Breast epithelium (tissue), 4 donors: ENCODE results near the gene NHLH1. TPM values are rescaled to one million over a fixed set of nuclear protein-coding genes. Genes with fewer than 3 reads are reported as not detected.

Experiments used
- DNase-seq, 2 donors: peaks; one replicate each; pipeline ENCODE4 v3.0.0-alpha.2; 2019; ENCODE audit warnings: low spot score in 2 of 2
- H3K27ac ChIP-seq, 2 donors: fragments of 200-600 bp; sonication (generic) in 1 of 2; one replicate each; pipeline ENCODE4 v1.5.1; 2016 to 2019; ENCODE audit warnings: mild to moderate bottlenecking in 1 of 2
- H3K27me3 ChIP-seq, 2 donors: fragments of 200-600 bp; sonication (generic) in 1 of 2; one replicate each; pipeline versions ENCODE4 v1.5.1 to v1.6.0; 2017 to 2019; ENCODE audit warnings: control low read depth in 1 of 2, mild to moderate bottlenecking in 1 of 2
- H3K36me3 ChIP-seq: fragments of 200-600 bp; one replicate; pipeline ENCODE4 v1.5.1; 2019
- H3K4me1 ChIP-seq, 2 donors: fragments of 200-600 bp; sonication (generic); one replicate each; pipeline ENCODE4 v1.5.1; 2016 to 2019; ENCODE audit warnings: control low read depth in 1 of 2
- H3K4me3 ChIP-seq, 3 donors: fragments of 200-600 bp; sonication (generic); 1 replicate in 2 of 3; 2 replicates in 1 of 3; pipeline ENCODE4 v1.5.1; 2016 to 2019; ENCODE audit warnings: mild to moderate bottlenecking in 3 of 3, moderate library complexity in 2 of 3
- H3K9me3 ChIP-seq, 2 donors: fragments of 200-600 bp; sonication (generic) in 1 of 2; one replicate each; pipeline ENCODE4 v1.5.1; 2016 to 2019; ENCODE audit warnings: control low read depth in 1 of 2
- POLR2A ChIP-seq: fragments of 450-650 bp; IDR thresholded peaks from one replicate; pipeline ENCODE4 v1.6.1; 2016; ENCODE audit warnings: antibody characterized with exemption, mild to moderate bottlenecking, moderate library complexity
- POLR2AphosphoS5 ChIP-seq, 3 donors: sonication (generic); formaldehyde crosslinking; IDR thresholded peaks; one replicate each; pipeline ENCODE4 v1.6.1; 2017; ENCODE audit warnings: antibody characterized with exemption in 3 of 3
- intact Hi-C: fragments of 100-400 bp; cut with DNase I; formaldehyde crosslinking; loops from one replicate; pipeline ENCODE4 v1.15.1; 2023; ENCODE audit warnings: low total_unique reads
- total RNA-seq, 3 donors: library from RNA; depleted of rRNA; stranded (reverse); fragments of >200 nt; gene quantifications; one replicate each; pipeline ENCODE4 v1.1.0, GENCODE V29; 2016
- TF ChIP-seq, protein P1 (sequence below), 3 donors: fragments of 450-650 bp; IDR thresholded peaks; one replicate each; pipeline ENCODE4 v1.5.1; 2016 to 2017; ENCODE audit warnings: antibody characterized with exemption in 3 of 3, mild to moderate bottlenecking in 3 of 3, moderate library complexity in 3 of 3

Gene NHLH1
- total RNA-seq, 3 donors from 2014 or later: 0.15 TPM; not detected in 2

DNA sequence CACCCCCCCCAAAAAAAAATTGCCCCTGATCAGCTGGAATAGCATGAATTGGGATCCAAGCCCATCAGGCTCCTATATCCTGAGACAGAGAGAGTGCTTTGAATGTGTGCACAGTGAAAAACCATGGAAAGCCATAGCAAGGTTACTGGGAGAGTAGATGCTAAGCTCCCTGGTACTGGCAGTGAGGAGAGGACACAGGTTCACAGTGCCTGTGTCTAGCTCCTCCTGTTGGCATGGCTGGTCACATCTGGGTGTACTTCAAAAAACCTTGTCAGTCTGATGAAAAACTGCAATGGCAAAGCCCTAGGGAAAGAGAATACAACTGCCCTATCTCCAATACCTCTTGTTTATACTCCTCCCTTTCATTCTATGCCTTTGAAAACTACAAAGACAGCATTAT is 36.8 kb upstream of the NHLH1 start:
- Histone ChIP-seq H3K4me1 (no peaks in the 10 kb centered on the region), H3K36me3 (peaks cover 5% of the 10 kb centered on the region), H3K4me3 (no peak overlapping the region), H3K27ac (no peak overlapping the region), H3K9me3 (no peaks in the 10 kb centered on the region), H3K27me3 (no peaks in the 10 kb centered on the region)
- intact Hi-C loops: no loop called here
- TF ChIP-seq, protein P1, sequence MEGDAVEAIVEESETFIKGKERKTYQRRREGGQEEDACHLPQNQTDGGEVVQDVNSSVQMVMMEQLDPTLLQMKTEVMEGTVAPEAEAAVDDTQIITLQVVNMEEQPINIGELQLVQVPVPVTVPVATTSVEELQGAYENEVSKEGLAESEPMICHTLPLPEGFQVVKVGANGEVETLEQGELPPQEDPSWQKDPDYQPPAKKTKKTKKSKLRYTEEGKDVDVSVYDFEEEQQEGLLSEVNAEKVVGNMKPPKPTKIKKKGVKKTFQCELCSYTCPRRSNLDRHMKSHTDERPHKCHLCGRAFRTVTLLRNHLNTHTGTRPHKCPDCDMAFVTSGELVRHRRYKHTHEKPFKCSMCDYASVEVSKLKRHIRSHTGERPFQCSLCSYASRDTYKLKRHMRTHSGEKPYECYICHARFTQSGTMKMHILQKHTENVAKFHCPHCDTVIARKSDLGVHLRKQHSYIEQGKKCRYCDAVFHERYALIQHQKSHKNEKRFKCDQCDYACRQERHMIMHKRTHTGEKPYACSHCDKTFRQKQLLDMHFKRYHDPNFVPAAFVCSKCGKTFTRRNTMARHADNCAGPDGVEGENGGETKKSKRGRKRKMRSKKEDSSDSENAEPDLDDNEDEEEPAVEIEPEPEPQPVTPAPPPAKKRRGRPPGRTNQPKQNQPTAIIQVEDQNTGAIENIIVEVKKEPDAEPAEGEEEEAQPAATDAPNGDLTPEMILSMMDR (IDR thresholded peaks at IDR 0.05): no peak
- TF ChIP-seq POLR2A: no peak
- no peak for TF ChIP-seq POLR2AphosphoS5 (IDR thresholded peaks at IDR 0.05)
- DNase-seq: no peak

DNA sequence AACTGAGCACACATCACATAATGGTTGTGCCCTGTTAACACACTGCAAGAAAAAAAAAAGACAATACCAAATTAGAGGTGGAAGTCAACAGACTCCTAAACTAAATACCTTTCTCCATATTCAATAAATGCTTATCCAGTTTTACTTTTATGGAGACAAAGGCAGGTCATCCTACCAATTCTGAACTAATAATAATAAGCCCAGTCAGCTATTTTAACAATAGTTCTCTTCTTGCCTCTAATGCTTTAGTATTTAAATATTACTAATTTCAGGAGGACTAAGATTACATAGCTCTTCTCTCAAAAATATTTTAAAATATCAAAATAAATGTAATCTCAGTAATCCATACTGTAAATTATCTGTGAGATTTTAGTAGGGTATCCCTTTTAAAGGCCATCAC is 34.4 kb upstream of the NHLH1 start:
- Histone ChIP-seq H3K27ac (no peak overlapping the region), H3K4me3 (no peak overlapping the region), H3K4me1 (no peaks in the 10 kb centered on the region), H3K27me3 (no peaks in the 10 kb centered on the region), H3K36me3 (no peaks in the 10 kb centered on the region), H3K9me3 (no peaks in the 10 kb centered on the region)
- no peak for DNase-seq
- TF ChIP-seq, protein P1 (IDR thresholded peaks at IDR 0.05): no peak
- intact Hi-C loops: no loop called here

DNA sequence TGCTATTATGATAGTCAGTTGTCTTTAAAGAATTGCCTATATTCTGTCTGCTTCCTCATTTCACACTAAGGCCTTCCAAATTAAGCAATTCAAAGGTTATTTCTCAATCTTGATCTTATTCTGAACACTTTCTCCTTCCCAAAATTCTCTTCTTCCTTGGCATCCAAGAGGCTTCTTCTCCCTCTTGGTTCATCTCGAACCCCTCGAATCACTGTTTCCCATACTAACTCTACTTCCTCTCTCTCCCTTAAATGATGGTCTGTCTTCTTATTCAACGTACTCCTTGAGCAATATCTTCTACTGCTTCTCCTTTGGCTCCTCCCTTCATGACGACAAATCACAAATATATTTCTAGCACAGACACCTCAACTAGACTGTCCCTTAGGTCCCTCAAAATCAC is 28.3 kb upstream of the NHLH1 start:
- intact Hi-C loops: no loop called here
- no peak for TF ChIP-seq POLR2A
- TF ChIP-seq POLR2AphosphoS5 (IDR thresholded peaks at IDR 0.05): no peak
- TF ChIP-seq, protein P1 (IDR thresholded peaks at IDR 0.05): no peak
- Histone ChIP-seq H3K9me3 (no peaks in the 10 kb centered on the region), H3K36me3 (peaks cover 4% of the 10 kb centered on the region), H3K4me1 (peaks cover 0 to 16% of the 10 kb centered on the region in 2 donors), H3K27ac (no peak overlapping the region), H3K4me3 (no peak overlapping the region), H3K27me3 (no peaks in the 10 kb centered on the region)
- DNase-seq: no peak

DNA sequence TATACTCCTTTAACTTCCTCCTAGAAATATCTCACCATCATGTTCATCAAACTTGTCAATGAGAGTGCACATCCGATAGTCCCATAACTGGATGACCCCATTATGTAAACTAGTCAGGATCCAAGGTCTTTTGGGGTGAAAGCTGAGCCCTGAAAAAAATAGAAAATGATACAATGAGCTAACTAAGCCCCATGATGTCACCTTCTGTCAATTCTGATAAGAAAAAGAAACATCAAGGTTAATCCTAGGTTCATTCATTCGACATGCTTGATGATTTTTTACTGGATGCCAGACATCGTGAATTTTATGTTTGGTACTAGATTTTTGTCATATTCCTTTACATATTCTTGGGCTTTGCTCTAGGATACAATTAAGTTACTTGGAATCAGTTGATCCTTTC is 26.7 kb upstream of the NHLH1 start:
- no peaks in the 10 kb centered on the region for H3K9me3 ChIP-seq
- no peak overlapping the region for H3K4me3 ChIP-seq
- intact Hi-C loops: no loop called here
- TF ChIP-seq POLR2AphosphoS5 (IDR thresholded peaks at IDR 0.05) (no peak), POLR2A (no peak)
- TF ChIP-seq, protein P1 (IDR thresholded peaks at IDR 0.05): no peak
- H3K27ac ChIP-seq: no peak overlapping the region
- peaks cover 0 to 20% of the 10 kb centered on the region in 2 donors for H3K4me1 ChIP-seq
- H3K36me3 ChIP-seq: peaks cover 4% of the 10 kb centered on the region
- H3K27me3 ChIP-seq: no peaks in the 10 kb centered on the region
- DNase-seq: no peak

DNA sequence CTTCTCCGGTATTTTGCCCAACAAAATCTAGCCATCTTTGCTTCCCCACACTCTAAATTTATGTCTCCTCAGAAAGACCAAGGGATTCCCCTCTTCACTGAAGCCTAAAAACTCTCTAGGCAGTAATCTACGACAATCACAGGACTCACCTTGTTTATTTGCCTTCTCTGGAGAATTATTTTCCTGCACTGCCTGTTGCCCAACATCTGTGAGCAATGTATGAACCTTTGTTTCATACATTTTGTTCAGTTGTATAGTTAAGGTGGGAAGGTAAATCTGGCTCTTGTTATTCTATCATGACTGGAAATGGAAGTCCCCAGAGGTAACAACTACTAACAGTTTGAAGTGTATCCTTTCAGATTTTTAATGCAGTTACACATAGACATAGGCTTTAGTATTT is 26.0 kb upstream of the NHLH1 start:
- no peak overlapping the region for H3K27ac ChIP-seq
- peaks cover 0 to 20% of the 10 kb centered on the region in 2 donors for H3K4me1 ChIP-seq
- H3K36me3 ChIP-seq: peaks cover 4% of the 10 kb centered on the region
- no peak overlapping the region for H3K4me3 ChIP-seq
- H3K27me3 ChIP-seq: no peaks in the 10 kb centered on the region
- DNase-seq: no peak
- TF ChIP-seq, protein P1 (IDR thresholded peaks at IDR 0.05): no peak
- no peak for TF ChIP-seq POLR2AphosphoS5 (IDR thresholded peaks at IDR 0.05)
- intact Hi-C loops: no loop called here
- H3K9me3 ChIP-seq: no peaks in the 10 kb centered on the region
